GM23338 (cell line): ENCODE data around the gene LOXL4. TPM values are rescaled to one million over a fixed set of nuclear protein-coding genes. Genes with fewer than 3 reads are reported as not detected.

Source experiments
- CREB1 ChIP-seq: fragments of 250-450 bp; sonication (Bioruptor Pico); IDR thresholded peaks from 2 replicates; pipeline ENCODE4 v1.5.0; 2020; ENCODE audit warnings: low read depth, mild to moderate bottlenecking, moderate library complexity
- STAT1 ChIP-seq: IDR thresholded peaks from one replicate; pipeline ENCODE4 v1.6.1; 2016; ENCODE audit warnings: antibody characterized with exemption; ENCODE audit not compliant: unreplicated experiment
- ZNF114 ChIP-seq: fragments of 250-450 bp; sonication (Bioruptor Pico); IDR thresholded peaks from 2 replicates; pipeline ENCODE4 v1.5.0; 2020; ENCODE audit warnings: mild to moderate bottlenecking, moderate library complexity
- polyA plus RNA-seq: library from polyadenylated mRNA; unstranded; fragments of >200 nt; fragmentation: Nextera tagmentation; extraction: Ambion mirVana; gene quantifications from 2 replicates; pipeline ENCODE4 v1.2.1, GENCODE V29; 2016
- total RNA-seq: library from RNA; depleted of rRNA; stranded (reverse); fragments of >200 nt; shearing (Covaris generic); gene quantifications from 2 replicates; pipeline ENCODE4 v1.2.3, GENCODE V29; 2014
- TF ChIP-seq, protein P1 (sequence below): fragments of 250-450 bp; sonication (Bioruptor Pico); IDR thresholded peaks from 2 replicates; pipeline ENCODE4 v1.5.0; 2020; ENCODE audit warnings: mild to moderate bottlenecking, moderate library complexity
- TF ChIP-seq, protein P2 (sequence below): IDR thresholded peaks from one replicate; pipeline ENCODE4 v1.6.1; 2018; ENCODE audit warnings: antibody characterized with exemption; ENCODE audit not compliant: unreplicated experiment
- TF ChIP-seq, protein P3 (sequence below), 2 experiments: fragments of 200-600 bp in 1 of 2; sonication (generic) in 1 of 2; conservative IDR thresholded peaks; 2 replicates each; pipeline versions ENCODE4 v1.5.1 to v1.6.1; 2016 to 2017; ENCODE audit warnings: antibody characterized with exemption in 2 of 2, low read depth in 2 of 2, mild to moderate bottlenecking in 2 of 2, moderate library complexity in 1 of 2

Gene LOXL4
- total and polyA plus RNA-seq, 2 experiments from 2014 or later, result 0.21 to 0.38 TPM

DNA sequence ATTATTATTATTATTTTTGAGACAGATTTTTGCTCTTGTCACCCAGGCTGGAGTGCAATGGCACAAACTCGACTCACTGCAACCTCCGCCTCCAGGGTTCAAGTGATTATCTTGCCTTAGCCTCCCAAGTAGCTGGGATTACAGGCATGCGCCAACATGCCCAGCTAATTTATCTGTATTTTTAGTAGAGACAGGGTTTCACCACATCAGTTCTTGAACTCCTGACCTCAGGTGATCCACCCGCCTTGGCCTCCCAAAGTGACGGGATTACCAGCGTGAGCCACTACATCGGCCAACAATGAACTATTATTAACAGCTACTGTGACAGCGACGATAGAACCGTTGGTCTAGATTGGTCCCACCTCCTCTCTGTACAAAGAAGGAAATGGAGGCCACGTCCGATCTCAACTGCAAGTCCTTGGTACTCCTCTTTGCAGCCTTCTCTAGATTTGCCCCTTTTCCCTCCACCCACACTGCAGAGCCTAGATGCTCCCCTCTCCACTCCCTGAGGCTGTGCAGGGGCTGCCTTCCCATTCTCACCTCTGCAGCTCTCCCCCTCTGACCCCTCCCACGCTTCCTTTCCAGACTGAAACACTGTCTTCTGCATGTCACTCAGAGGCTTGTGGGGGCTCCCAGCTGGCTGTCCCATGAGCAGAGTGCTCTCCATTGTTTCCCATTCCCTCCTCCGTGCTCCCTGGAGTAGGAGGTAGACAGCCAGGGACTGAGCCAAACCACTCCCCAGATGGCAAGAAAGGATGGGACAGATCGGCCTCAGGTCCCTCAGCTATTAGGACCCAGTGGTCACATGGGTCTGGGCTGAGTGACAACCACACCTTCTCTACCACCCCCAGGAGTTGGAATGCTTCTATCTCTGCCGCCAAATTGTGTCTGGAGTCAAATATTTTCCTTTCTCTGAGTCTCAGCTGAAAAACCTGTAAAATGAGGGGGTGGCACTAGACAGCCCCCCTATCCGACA is 2.3 kb downstream of the LOXL4 start (continued):
- TF ChIP-seq, protein P1, sequence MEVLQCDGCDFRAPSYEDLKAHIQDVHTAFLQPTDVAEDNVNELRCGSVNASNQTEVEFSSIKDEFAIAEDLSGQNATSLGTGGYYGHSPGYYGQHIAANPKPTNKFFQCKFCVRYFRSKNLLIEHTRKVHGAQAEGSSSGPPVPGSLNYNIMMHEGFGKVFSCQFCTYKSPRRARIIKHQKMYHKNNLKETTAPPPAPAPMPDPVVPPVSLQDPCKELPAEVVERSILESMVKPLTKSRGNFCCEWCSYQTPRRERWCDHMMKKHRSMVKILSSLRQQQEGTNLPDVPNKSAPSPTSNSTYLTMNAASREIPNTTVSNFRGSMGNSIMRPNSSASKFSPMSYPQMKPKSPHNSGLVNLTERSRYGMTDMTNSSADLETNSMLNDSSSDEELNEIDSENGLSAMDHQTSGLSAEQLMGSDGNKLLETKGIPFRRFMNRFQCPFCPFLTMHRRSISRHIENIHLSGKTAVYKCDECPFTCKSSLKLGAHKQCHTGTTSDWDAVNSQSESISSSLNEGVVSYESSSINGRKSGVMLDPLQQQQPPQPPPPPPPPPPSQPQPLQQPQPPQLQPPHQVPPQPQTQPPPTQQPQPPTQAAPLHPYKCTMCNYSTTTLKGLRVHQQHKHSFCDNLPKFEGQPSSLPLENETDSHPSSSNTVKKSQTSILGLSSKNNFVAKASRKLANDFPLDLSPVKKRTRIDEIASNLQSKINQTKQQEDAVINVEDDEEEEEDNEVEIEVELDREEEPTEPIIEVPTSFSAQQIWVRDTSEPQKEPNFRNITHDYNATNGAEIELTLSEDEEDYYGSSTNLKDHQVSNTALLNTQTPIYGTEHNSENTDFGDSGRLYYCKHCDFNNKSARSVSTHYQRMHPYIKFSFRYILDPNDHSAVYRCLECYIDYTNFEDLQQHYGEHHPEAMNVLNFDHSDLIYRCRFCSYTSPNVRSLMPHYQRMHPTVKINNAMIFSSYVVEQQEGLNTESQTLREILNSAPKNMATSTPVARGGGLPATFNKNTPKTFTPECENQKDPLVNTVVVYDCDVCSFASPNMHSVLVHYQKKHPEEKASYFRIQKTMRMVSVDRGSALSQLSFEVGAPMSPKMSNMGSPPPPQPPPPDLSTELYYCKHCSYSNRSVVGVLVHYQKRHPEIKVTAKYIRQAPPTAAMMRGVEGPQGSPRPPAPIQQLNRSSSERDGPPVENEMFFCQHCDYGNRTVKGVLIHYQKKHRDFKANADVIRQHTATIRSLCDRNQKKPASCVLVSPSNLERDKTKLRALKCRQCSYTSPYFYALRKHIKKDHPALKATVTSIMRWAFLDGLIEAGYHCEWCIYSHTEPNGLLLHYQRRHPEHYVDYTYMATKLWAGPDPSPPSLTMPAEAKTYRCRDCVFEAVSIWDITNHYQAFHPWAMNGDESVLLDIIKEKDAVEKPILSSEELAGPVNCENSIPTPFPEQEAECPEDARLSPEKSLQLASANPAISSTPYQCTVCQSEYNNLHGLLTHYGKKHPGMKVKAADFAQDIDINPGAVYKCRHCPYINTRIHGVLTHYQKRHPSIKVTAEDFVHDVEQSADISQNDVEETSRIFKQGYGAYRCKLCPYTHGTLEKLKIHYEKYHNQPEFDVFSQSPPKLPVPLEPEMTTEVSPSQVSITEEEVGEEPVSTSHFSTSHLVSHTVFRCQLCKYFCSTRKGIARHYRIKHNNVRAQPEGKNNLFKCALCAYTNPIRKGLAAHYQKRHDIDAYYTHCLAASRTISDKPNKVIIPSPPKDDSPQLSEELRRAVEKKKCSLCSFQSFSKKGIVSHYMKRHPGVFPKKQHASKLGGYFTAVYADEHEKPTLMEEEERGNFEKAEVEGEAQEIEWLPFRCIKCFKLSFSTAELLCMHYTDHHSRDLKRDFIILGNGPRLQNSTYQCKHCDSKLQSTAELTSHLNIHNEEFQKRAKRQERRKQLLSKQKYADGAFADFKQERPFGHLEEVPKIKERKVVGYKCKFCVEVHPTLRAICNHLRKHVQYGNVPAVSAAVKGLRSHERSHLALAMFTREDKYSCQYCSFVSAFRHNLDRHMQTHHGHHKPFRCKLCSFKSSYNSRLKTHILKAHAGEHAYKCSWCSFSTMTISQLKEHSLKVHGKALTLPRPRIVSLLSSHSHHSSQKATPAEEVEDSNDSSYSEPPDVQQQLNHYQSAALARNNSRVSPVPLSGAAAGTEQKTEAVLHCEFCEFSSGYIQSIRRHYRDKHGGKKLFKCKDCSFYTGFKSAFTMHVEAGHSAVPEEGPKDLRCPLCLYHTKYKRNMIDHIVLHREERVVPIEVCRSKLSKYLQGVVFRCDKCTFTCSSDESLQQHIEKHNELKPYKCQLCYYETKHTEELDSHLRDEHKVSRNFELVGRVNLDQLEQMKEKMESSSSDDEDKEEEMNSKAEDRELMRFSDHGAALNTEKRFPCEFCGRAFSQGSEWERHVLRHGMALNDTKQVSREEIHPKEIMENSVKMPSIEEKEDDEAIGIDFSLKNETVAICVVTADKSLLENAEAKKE (CRISPR knock-in tag), result no peak
- TF ChIP-seq CREB1 (CRISPR knock-in tag) (no peak), STAT1 (no peak), ZNF114 (no peak)
- TF ChIP-seq, protein P2, sequence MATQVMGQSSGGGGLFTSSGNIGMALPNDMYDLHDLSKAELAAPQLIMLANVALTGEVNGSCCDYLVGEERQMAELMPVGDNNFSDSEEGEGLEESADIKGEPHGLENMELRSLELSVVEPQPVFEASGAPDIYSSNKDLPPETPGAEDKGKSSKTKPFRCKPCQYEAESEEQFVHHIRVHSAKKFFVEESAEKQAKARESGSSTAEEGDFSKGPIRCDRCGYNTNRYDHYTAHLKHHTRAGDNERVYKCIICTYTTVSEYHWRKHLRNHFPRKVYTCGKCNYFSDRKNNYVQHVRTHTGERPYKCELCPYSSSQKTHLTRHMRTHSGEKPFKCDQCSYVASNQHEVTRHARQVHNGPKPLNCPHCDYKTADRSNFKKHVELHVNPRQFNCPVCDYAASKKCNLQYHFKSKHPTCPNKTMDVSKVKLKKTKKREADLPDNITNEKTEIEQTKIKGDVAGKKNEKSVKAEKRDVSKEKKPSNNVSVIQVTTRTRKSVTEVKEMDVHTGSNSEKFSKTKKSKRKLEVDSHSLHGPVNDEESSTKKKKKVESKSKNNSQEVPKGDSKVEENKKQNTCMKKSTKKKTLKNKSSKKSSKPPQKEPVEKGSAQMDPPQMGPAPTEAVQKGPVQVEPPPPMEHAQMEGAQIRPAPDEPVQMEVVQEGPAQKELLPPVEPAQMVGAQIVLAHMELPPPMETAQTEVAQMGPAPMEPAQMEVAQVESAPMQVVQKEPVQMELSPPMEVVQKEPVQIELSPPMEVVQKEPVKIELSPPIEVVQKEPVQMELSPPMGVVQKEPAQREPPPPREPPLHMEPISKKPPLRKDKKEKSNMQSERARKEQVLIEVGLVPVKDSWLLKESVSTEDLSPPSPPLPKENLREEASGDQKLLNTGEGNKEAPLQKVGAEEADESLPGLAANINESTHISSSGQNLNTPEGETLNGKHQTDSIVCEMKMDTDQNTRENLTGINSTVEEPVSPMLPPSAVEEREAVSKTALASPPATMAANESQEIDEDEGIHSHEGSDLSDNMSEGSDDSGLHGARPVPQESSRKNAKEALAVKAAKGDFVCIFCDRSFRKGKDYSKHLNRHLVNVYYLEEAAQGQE, result no peak
- TF ChIP-seq, protein P3, sequence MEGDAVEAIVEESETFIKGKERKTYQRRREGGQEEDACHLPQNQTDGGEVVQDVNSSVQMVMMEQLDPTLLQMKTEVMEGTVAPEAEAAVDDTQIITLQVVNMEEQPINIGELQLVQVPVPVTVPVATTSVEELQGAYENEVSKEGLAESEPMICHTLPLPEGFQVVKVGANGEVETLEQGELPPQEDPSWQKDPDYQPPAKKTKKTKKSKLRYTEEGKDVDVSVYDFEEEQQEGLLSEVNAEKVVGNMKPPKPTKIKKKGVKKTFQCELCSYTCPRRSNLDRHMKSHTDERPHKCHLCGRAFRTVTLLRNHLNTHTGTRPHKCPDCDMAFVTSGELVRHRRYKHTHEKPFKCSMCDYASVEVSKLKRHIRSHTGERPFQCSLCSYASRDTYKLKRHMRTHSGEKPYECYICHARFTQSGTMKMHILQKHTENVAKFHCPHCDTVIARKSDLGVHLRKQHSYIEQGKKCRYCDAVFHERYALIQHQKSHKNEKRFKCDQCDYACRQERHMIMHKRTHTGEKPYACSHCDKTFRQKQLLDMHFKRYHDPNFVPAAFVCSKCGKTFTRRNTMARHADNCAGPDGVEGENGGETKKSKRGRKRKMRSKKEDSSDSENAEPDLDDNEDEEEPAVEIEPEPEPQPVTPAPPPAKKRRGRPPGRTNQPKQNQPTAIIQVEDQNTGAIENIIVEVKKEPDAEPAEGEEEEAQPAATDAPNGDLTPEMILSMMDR (conservative IDR thresholded peaks at IDR 0.05; ENCODE audit: low read depth in 2 of 2), result no peak
